Testis (tissue), 2 donors: Measurements from ENCODE around the gene FOXL1.

Experiments
- CTCF ChIP-seq, 3 experiments: fragments of 450-650 bp in 2 of 3; fragments of 200-600 bp in 1 of 3; sonication (generic) in 1 of 3; IDR thresholded peaks; one replicate each; pipeline ENCODE4 v1.5.1; 2016 to 2019; ENCODE audit warnings: antibody characterized with exemption in 3 of 3, mild to moderate bottlenecking in 2 of 3, moderate library complexity in 1 of 3
- POLR2A ChIP-seq: fragments of 450-650 bp; IDR thresholded peaks from one replicate; pipeline ENCODE4 v1.6.1; 2017; ENCODE audit warnings: antibody characterized with exemption, mild to moderate bottlenecking, moderate library complexity

GRCh38 chr16:86546638-86547013, 31.7 kb upstream of the FOXL1 start:
- TF ChIP-seq POLR2A (no peak), CTCF (IDR thresholded peaks at IDR 0.05) (no peak)
